SK-N-MC (cell line): ENCODE measurements around the gene CDCA4.

ENCODE experiments used
- DNase-seq: peaks from one replicate; pipeline ENCODE4 v3.0.0-alpha.2; 2011; ENCODE audit warnings: low read depth, low spot score
- H3K27ac ChIP-seq: fragments of 200-600 bp; sonication (generic); 2 replicates; pipeline ENCODE4 v1.5.1; 2016; ENCODE audit warnings: mixed run types
- H3K36me3 ChIP-seq: fragments of 200-600 bp; sonication (generic); 2 replicates; pipeline ENCODE4 v1.6.1; 2017; ENCODE audit warnings: antibody characterized with exemption, low read length, mixed read lengths; ENCODE audit not compliant: insufficient read depth
- H3K4me3 ChIP-seq: fragments of 200-600 bp; sonication (generic); 2 replicates; pipeline ENCODE4 v1.5.1; 2016
- H3K9ac ChIP-seq: fragments of 200-600 bp; sonication (generic); 2 replicates; pipeline ENCODE4 v1.8.0; 2017; ENCODE audit warnings: mixed run types, mixed read lengths; ENCODE audit not compliant: insufficient read length
- H3K9me3 ChIP-seq: fragments of 200-600 bp; sonication (generic); 2 replicates; pipeline ENCODE4 v1.6.1; 2017; ENCODE audit warnings: low read depth, mild to moderate bottlenecking, antibody characterized with exemption, low read length, moderate library complexity, mixed read lengths
- EZH2 ChIP-seq: fragments of 200-600 bp; sonication (generic); IDR thresholded peaks from one replicate; pipeline ENCODE4 v1.6.1; 2017; ENCODE audit warnings: antibody characterized with exemption
- FOXP2 ChIP-seq: optimal IDR thresholded peaks from 2 replicates; pipeline ENCODE3; 2011; ENCODE audit warnings: mild to moderate bottlenecking, moderate library complexity; ENCODE audit not compliant: insufficient read depth; ENCODE audit errors: extremely low read length, control extremely low read depth
- POLR2AphosphoS5 ChIP-seq: IDR thresholded peaks from 2 replicates; pipeline ENCODE4 v1.6.1; 2012; ENCODE audit warnings: mild to moderate bottlenecking, low read depth, low read length, borderline replicate concordance

The CDCA4 gene

GRCh38 chr14:104993306-104993705, 27.6 kb downstream of the CDCA4 start:
- TF ChIP-seq FOXP2 (no peak), EZH2 (no peak), POLR2AphosphoS5 (no peak)
- Histone ChIP-seq H3K36me3 (no peaks in the 10 kb centered on the region; the same call in 1 of the 2 replicates), H3K9ac (no peak overlapping the region), H3K4me3 (no peak overlapping the region), H3K9me3 (no peaks in the 10 kb centered on the region), H3K27ac (no peak overlapping the region)
- no peak for DNase-seq

GRCh38 chr14:104992501-104992900, 28.4 kb downstream of the CDCA4 start:
- Histone ChIP-seq H3K27ac (no peak overlapping the region), H3K4me3 (no peak overlapping the region), H3K9me3 (no peaks in the 10 kb centered on the region), H3K36me3 (no peaks in the 10 kb centered on the region; the same call in 1 of the 2 replicates), H3K9ac (no peak overlapping the region)
- no peak for DNase-seq
- TF ChIP-seq FOXP2 (no peak), POLR2AphosphoS5 (no peak), EZH2 (no peak)

DNA sequence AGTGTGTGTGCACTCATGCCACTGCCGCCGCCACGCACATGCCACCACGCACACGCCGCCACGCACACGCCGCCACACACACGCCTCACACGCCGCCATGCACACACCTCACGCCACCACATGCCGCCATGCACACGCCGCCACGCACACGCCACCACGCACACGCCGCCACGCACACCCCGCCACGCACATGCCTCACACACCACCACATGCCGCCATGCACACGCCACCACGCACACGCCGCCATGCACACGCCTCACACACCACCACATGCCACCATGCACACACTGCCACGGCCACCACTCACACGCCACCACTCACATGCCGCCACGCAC, 29.0 kb downstream of the CDCA4 start:
- Histone ChIP-seq H3K4me3 (no peak overlapping the region), H3K36me3 (no peaks in the 10 kb centered on the region; the same call in 1 of the 2 replicates), H3K9me3 (no peaks in the 10 kb centered on the region), H3K9ac (no peak overlapping the region), H3K27ac (no peak overlapping the region)
- TF ChIP-seq FOXP2, result no peak
- TF ChIP-seq POLR2AphosphoS5, result no peak
- TF ChIP-seq EZH2, result no peak
- no peak for DNase-seq

GRCh38 chr14:104989951-104990303, 31.0 kb downstream of the CDCA4 start:
- no peak for DNase-seq

GRCh38 chr14:104989236-104989950, 31.5 kb downstream of the CDCA4 start:
- Histone ChIP-seq H3K36me3 (no peaks in the 10 kb centered on the region; the same call in 1 of the 2 replicates), H3K9ac (no peak overlapping the region), H3K4me3 (no peak overlapping the region), H3K27ac (no peak overlapping the region), H3K9me3 (no peaks in the 10 kb centered on the region)
- TF ChIP-seq POLR2AphosphoS5, result no peak
- TF ChIP-seq FOXP2, result no peak
- no peak for TF ChIP-seq EZH2
- no peak for DNase-seq

More at GRCh38 chr14:104989951-104990303, 31.0 kb downstream of the CDCA4 start:
- Histone ChIP-seq H3K9me3 (no peaks in the 10 kb centered on the region), H3K36me3 (no peaks in the 10 kb centered on the region; the same call in 1 of the 2 replicates), H3K4me3 (no peak overlapping the region), H3K27ac (no peak overlapping the region), H3K9ac (no peak overlapping the region)
- TF ChIP-seq POLR2AphosphoS5, result no peak
- TF ChIP-seq EZH2, result no peak
- no peak for TF ChIP-seq FOXP2

DNA sequence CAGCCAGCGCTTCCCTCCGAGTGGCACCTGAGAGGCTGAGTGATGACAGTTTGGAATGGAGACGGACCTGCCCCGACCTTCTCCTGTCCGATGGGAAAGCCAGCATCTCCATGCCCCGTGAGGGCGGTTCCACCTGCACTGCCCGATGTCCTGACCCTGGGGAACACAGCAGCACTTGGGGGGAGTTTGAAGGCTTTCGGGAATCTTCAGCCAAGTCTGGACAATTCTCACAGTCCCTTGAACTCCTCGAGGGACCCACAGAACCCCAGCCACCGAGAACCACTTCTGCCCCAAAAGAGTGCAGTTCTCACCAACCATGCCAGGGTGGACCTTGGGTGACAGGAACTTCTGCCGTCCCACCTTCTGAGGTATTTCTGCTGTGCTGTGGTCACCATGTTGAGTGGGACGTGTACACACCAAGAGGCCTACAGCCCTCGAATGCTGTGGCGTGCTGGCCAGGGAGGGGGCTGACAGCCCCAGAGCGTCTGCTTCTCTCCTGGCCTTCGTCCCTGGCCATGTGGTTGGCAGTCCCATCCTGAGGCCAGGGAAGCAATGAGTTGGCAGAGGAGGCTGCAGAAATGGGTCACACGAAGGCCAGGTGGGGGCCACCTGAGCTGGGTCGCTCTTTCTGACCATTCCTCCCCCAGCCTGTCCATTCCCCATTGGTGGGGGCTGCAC, 34.3 kb downstream of the CDCA4 start:
- H3K36me3 ChIP-seq, result no peaks in the 10 kb centered on the region; the same call in 1 of the 2 replicates
- no peak overlapping the region for H3K9ac ChIP-seq
- H3K9me3 ChIP-seq, result no peaks in the 10 kb centered on the region
- H3K4me3 ChIP-seq, result peak overlapping the region; percentile 88
- TF ChIP-seq EZH2 (no peak), POLR2AphosphoS5 (no peak), FOXP2 (no peak)
- no peak overlapping the region for H3K27ac ChIP-seq
- no peak for DNase-seq

- peak within 1 kb of the TSS; percentile 88 for H3K4me3 ChIP-seq
Observed at GRCh38 chr14:104985675-104986486, 35.0 kb downstream of the CDCA4 start, which contains the start of gene CLBA1. Gene CLBA1, plus strand, starts transcription at chr14:104985788. Its CDS starts 644 bp downstream, at chr14:104986432.

More at GRCh38 chr14:104985675-104986486, 35.0 kb downstream of the CDCA4 start, which contains the start of gene CLBA1:
- Histone ChIP-seq H3K27ac (no peak within 1 kb of the TSS), H3K9me3 (no peaks in the 10 kb centered on the region), H3K36me3 (no peaks in the 10 kb centered on the region), H3K9ac (peak within 1 kb of the TSS; percentile 71)
- DNase-seq, result no peak
- TF ChIP-seq POLR2AphosphoS5 (peak; percentile 53; the same call in 1 of the 2 replicates), EZH2 (no peak), FOXP2 (peak; percentile 69)
